ENCODE measurements around the gene SCP2.

Gene SCP2

GRCh38 chr1:53066488-53066887 is 139.4 kb downstream of the SCP2 start:
- no peak for DNase-seq (ENCODE audit: low read depth)
- TF ChIP-seq CTCF (IDR thresholded peaks at IDR 0.05; ENCODE audit: insufficient read depth, low read depth, low read length, missing control alignments): no peak
- no peak overlapping the region for H3K4me3 ChIP-seq (ENCODE audit: low read depth, low read length)

- no peak overlapping the region for H3K4me3 ChIP-seq (ENCODE audit: low read depth, low read length)
- no peak for DNase-seq (ENCODE audit: low read depth)
- no peak for TF ChIP-seq CTCF (IDR thresholded peaks at IDR 0.05; ENCODE audit: insufficient read depth, low read depth, low read length, missing control alignments)
Measured at GRCh38 chr1:53066891-53067738, 140.0 kb downstream of the SCP2 start.

- no peak overlapping the region for H3K4me3 ChIP-seq (ENCODE audit: low read depth, low read length)
- no peak for DNase-seq (ENCODE audit: low read depth)
- no peak for TF ChIP-seq CTCF (IDR thresholded peaks at IDR 0.05; ENCODE audit: insufficient read depth, low read depth, low read length, missing control alignments)
Measured at GRCh38 chr1:53067886-53068285, 140.8 kb downstream of the SCP2 start.

GRCh38 chr1:53068314-53069099 is 141.4 kb downstream of the SCP2 start:
- no peak for TF ChIP-seq CTCF (IDR thresholded peaks at IDR 0.05; ENCODE audit: insufficient read depth, low read depth, low read length, missing control alignments)

GRCh38 chr1:53069265-53069662 is 142.2 kb downstream of the SCP2 start:
- TF ChIP-seq CTCF (IDR thresholded peaks at IDR 0.05; ENCODE audit: insufficient read depth, low read depth, low read length, missing control alignments): no peak
- no peak overlapping the region for H3K4me3 ChIP-seq (ENCODE audit: low read depth, low read length)
- no peak for DNase-seq (ENCODE audit: low read depth)

More at GRCh38 chr1:53068314-53069099, 141.4 kb downstream of the SCP2 start:
- no peak for DNase-seq (ENCODE audit: low read depth)
- H3K4me3 ChIP-seq (ENCODE audit: low read depth, low read length): no peak overlapping the region

GRCh38 chr1:53069663-53070327 is 142.7 kb downstream of the SCP2 start:
- H3K4me3 ChIP-seq (ENCODE audit: low read depth, low read length): no peak overlapping the region
- DNase-seq (ENCODE audit: low read depth): no peak
- TF ChIP-seq CTCF (IDR thresholded peaks at IDR 0.05; ENCODE audit: insufficient read depth, low read depth, low read length, missing control alignments): no peak

Measured in GM12865 (cell line).